Pulmonary artery endothelial cell (primary cell): ENCODE measurements around the gene GPR142. TPM values are rescaled to one million over a fixed set of nuclear protein-coding genes. Genes with fewer than 3 reads are reported as not detected.
A peak's percentile ranks its signal among the peaks of the same experiment; 100 is the strongest.

Source experiments
- DNase-seq: peaks from one replicate; pipeline ENCODE4 v3.0.0-alpha.2; 2011; ENCODE audit warnings: low read depth, low spot score
- total RNA-seq: library from RNA; depleted of rRNA; stranded (reverse); fragments of >200 nt; gene quantifications from 2 replicates; pipeline ENCODE4 v1.2.3, GENCODE V29; 2014

The GPR142 gene
- total RNA-seq, 1 donor from 2014 or later, result not detected

- no peak for DNase-seq
These were observed 23.6 kb upstream of the GPR142 start for GRCh38 chr17:74343526-74344284.

- no peak for DNase-seq
These were observed 22.6 kb upstream of the GPR142 start for GRCh38 chr17:74344658-74345057.

GRCh38 chr17:74345433-74346241, 21.7 kb upstream of the GPR142 start:
- peak; percentile 41 for DNase-seq

GRCh38 chr17:74347646-74348045, 19.7 kb upstream of the GPR142 start:
- no peak for DNase-seq

- no peak for DNase-seq
These were observed 18.2 kb upstream of the GPR142 start for GRCh38 chr17:74349120-74349519.

GRCh38 chr17:74350486-74350885, 16.8 kb upstream of the GPR142 start:
- no peak for DNase-seq

GRCh38 chr17:74351552-74352210, 15.6 kb upstream of the GPR142 start:
- no peak for DNase-seq

GRCh38 chr17:74353446-74354060, 13.8 kb upstream of the GPR142 start:
- DNase-seq, result no peak

GRCh38 chr17:74354123-74354522, 13.2 kb upstream of the GPR142 start:
- DNase-seq, result no peak

GRCh38 chr17:74354561-74354960, 12.7 kb upstream of the GPR142 start:
- DNase-seq, result no peak

GRCh38 chr17:74355065-74355464, 12.2 kb upstream of the GPR142 start:
- no peak for DNase-seq

GRCh38 chr17:74356646-74357465, 10.4 kb upstream of the GPR142 start:
- DNase-seq, result no peak

GRCh38 chr17:74357466-74357809, 9.9 kb upstream of the GPR142 start:
- DNase-seq, result no peak

GRCh38 chr17:74358697-74359096, 8.6 kb upstream of the GPR142 start:
- no peak for DNase-seq

- no peak for DNase-seq
These were observed 7.4 kb upstream of the GPR142 start for GRCh38 chr17:74359916-74360315.

- no peak for DNase-seq
These were observed 6.4 kb upstream of the GPR142 start for GRCh38 chr17:74360899-74361229.

GRCh38 chr17:74361230-74362068, 5.9 kb upstream of the GPR142 start, which contains the start of gene BTBD17:
Gene BTBD17, minus strand, starts transcription at chr17:74361868. Its CDS starts 49 bp downstream, at chr17:74361819.
- DNase-seq, result no peak

- no peak for DNase-seq
These were observed 5.3 kb upstream of the GPR142 start for GRCh38 chr17:74362069-74362405.

- DNase-seq, result no peak
These were observed 4.4 kb upstream of the GPR142 start for GRCh38 chr17:74362810-74363498.
